OCI-LY7 (cell line): ENCODE results near the gene RASSF5.

Experiments used
- EZH2phosphoT487 ChIP-seq: fragments of 200-600 bp; sonication (generic); IDR thresholded peaks from 2 replicates; pipeline ENCODE4 v1.6.1; 2018; ENCODE audit warnings: low read depth, borderline replicate concordance, mild to moderate bottlenecking, mixed run types, antibody characterized with exemption, low read length, moderate library complexity, mixed read lengths
- TF ChIP-seq, protein P1 (sequence below): fragments of 200-600 bp; sonication (generic); conservative IDR thresholded peaks from 2 replicates; pipeline ENCODE4 v1.5.1; 2014; ENCODE audit warnings: mild to moderate bottlenecking, antibody characterized with exemption, low read length, moderate library complexity, mixed read lengths

DNA sequence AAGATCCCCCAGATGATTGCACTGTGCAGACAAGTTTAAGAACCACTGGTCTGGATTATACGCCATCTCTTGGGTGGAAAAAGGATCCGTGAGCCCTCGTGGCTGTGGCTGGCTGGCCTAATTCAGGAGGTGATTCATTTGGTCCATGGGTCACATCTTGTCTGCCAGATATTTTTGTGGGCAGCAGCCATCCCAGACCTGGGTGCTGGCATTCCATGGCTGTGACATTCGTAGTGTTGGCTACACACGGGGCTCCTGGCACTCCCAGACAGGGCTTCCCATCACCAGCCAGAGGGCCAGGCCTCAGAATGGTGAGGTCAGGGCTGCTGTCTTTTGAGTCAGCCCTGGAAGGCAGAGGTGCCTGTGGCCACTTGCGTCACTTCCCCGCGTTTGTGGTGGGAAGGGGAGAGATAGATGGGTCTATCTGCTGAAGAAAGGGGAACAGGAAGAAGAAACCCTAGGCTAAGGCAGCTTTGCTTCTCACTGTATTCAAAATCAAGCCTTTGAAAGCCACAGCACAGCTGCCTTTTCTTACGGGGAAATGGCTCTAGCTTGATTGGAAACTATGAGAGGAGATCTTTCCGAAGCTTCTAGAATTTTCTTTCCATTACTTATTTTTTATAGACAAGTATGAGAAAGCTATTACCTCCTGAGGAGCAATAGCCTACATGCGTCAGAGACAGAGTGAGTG lies 72.6 kb downstream of the RASSF5 start:
- TF ChIP-seq, protein P1, sequence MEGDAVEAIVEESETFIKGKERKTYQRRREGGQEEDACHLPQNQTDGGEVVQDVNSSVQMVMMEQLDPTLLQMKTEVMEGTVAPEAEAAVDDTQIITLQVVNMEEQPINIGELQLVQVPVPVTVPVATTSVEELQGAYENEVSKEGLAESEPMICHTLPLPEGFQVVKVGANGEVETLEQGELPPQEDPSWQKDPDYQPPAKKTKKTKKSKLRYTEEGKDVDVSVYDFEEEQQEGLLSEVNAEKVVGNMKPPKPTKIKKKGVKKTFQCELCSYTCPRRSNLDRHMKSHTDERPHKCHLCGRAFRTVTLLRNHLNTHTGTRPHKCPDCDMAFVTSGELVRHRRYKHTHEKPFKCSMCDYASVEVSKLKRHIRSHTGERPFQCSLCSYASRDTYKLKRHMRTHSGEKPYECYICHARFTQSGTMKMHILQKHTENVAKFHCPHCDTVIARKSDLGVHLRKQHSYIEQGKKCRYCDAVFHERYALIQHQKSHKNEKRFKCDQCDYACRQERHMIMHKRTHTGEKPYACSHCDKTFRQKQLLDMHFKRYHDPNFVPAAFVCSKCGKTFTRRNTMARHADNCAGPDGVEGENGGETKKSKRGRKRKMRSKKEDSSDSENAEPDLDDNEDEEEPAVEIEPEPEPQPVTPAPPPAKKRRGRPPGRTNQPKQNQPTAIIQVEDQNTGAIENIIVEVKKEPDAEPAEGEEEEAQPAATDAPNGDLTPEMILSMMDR = no peak
- TF ChIP-seq EZH2phosphoT487 = no peak
